Activated B cell treated with CpG ODN at 0.5 μM for 24 hours (primary cell): ENCODE data around the gene PAX2. TPM values are rescaled to one million over a fixed set of nuclear protein-coding genes. Genes with fewer than 3 reads are reported as not detected.

ENCODE experiments used
- ATAC-seq: fragments of 200-7000 bp; cut with Tn5 transposase; one replicate; pipeline ENCODE4 v1.10.0; 2021; ENCODE audit warnings: low read depth, mild to moderate bottlenecking, moderate library complexity
- CTCF ChIA-PET: fragments of 350-600 bp; sonication (Branson Sonifier 250); formaldehyde crosslinking; loops from one replicate; lab custom pipeline; 2021; ENCODE audit warnings: antibody characterized with exemption; lab: Charles Lee
- POLR2A ChIA-PET: fragments of 350-600 bp; sonication (Branson Sonifier 250); formaldehyde crosslinking; loops from one replicate; lab custom pipeline; 2021; ENCODE audit warnings: antibody characterized with exemption; lab: Charles Lee
- DNase-seq: peaks from one replicate; pipeline ENCODE4 v3.0.0; 2022
- H3K27ac Mint-ChIP-seq: one replicate; pipeline ENCODE4 v1.8.0; 2020; ENCODE audit warnings: mixed read lengths
- H3K27me3 Mint-ChIP-seq: one replicate; pipeline ENCODE4 v1.8.0; 2021; ENCODE audit warnings: mixed read lengths
- H3K36me3 Mint-ChIP-seq: one replicate; pipeline ENCODE4 v1.8.0; 2021; ENCODE audit warnings: low read depth, mixed read lengths
- H3K4me1 Mint-ChIP-seq: one replicate; pipeline ENCODE4 v1.8.0; 2021; ENCODE audit warnings: mixed read lengths
- H3K4me3 Mint-ChIP-seq: one replicate; pipeline ENCODE4 v1.8.0; 2020; ENCODE audit warnings: mild to moderate bottlenecking, mixed read lengths
- H3K9me3 Mint-ChIP-seq: one replicate; pipeline ENCODE4 v1.8.0; 2020; ENCODE audit warnings: mixed read lengths
- CTCF ChIP-seq: fragments of 200-600 bp; IDR thresholded peaks from one replicate; pipeline ENCODE4 v1.8.0; 2022; ENCODE audit warnings: antibody characterized with exemption, mild to moderate bottlenecking
- intact Hi-C: fragments of 100-400 bp; cut with micrococcal nuclease; formaldehyde crosslinking; loops from one replicate; pipeline ENCODE4 v1.15.1; 2024
- total RNA-seq: library from RNA; stranded (reverse); gene quantifications from 2 replicates; pipeline ENCODE4 v1.2.3, GENCODE V29; 2022

PAX2 gene
- total RNA-seq, 1 donor from 2014 or later, result not detected

- ATAC-seq, result no peak
- POLR2A ChIA-PET, result no interaction called here
- intact Hi-C loops, result no loop called here
- no peak overlapping the region for H3K27ac Mint-ChIP-seq
- H3K4me1 Mint-ChIP-seq, result no peaks in the 10 kb centered on the region
- H3K27me3 Mint-ChIP-seq, result peaks cover 28% of the 10 kb centered on the region
- no peaks in the 10 kb centered on the region for H3K9me3 Mint-ChIP-seq
- no peak for DNase-seq
- H3K36me3 Mint-ChIP-seq, result no peaks in the 10 kb centered on the region
- TF ChIP-seq CTCF, result no peak
- H3K4me3 Mint-ChIP-seq, result no peak overlapping the region
- CTCF ChIA-PET, result no interaction called here
Observed at GRCh38 chr10:100767422-100767775, 22.0 kb downstream of the PAX2 start.

- Mint-ChIP-seq H3K4me1 (no peaks in the 10 kb centered on the region), H3K27ac (no peak overlapping the region), H3K36me3 (no peaks in the 10 kb centered on the region), H3K9me3 (no peaks in the 10 kb centered on the region), H3K27me3 (peaks cover 25% of the 10 kb centered on the region), H3K4me3 (no peak overlapping the region)
- TF ChIP-seq CTCF, result no peak
- ChIA-PET CTCF (no interaction called here), POLR2A (no interaction called here)
- ATAC-seq (no peak), DNase-seq (no peak)
- intact Hi-C loops, result no loop called here
Observed at GRCh38 chr10:100769481-100769880, 24.1 kb downstream of the PAX2 start.

- H3K36me3 Mint-ChIP-seq, result no peaks in the 10 kb centered on the region
- DNase-seq (no peak), ATAC-seq (no peak)
- H3K4me1 Mint-ChIP-seq, result no peaks in the 10 kb centered on the region
- intact Hi-C loops, result no loop called here
- no peak for TF ChIP-seq CTCF
- no peaks in the 10 kb centered on the region for H3K9me3 Mint-ChIP-seq
- H3K4me3 Mint-ChIP-seq, result no peak overlapping the region
- no peak overlapping the region for H3K27ac Mint-ChIP-seq
- ChIA-PET CTCF (no interaction called here), POLR2A (no interaction called here)
- H3K27me3 Mint-ChIP-seq, result peaks cover 28% of the 10 kb centered on the region
Observed at GRCh38 chr10:100773646-100774045, 28.3 kb downstream of the PAX2 start.

DNA sequence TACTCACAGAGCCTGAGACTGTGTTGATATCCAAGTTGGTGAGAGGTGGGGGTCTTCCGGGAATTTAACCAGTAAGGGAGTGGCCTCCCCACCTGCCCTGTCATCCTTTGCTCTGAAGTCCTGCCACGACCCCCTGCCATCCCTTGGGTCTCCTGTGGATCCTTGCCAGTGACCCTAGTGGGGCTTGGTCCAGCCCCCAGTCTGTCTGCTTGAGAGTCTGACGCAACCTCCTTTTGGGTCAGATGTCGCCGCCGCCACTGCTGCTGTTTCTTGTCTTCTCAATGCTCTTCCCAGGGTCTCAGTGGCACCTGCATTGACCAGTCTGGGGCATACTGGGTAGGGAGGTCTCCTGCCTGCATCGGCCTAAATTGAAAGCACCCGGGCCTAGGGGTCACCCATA lies 28.8 kb downstream of the PAX2 start:
- H3K27me3 Mint-ChIP-seq, result peaks cover 34% of the 10 kb centered on the region
- no peak overlapping the region for H3K4me3 Mint-ChIP-seq
- ATAC-seq, result no peak
- DNase-seq, result no peak
- no peaks in the 10 kb centered on the region for H3K9me3 Mint-ChIP-seq
- no peaks in the 10 kb centered on the region for H3K4me1 Mint-ChIP-seq
- no peak overlapping the region for H3K27ac Mint-ChIP-seq
- intact Hi-C loops, result no loop called here
- ChIA-PET CTCF (no interaction called here), POLR2A (no interaction called here)
- H3K36me3 Mint-ChIP-seq, result no peaks in the 10 kb centered on the region
- no peak for TF ChIP-seq CTCF

- ATAC-seq, result no peak
- no peak overlapping the region for H3K4me3 Mint-ChIP-seq
- TF ChIP-seq CTCF, result no peak
Observed at GRCh38 chr10:100774876-100775275, 29.5 kb downstream of the PAX2 start.

More at GRCh38 chr10:100774876-100775275, 29.5 kb downstream of the PAX2 start:
- intact Hi-C loops, result no loop called here
- no peak for DNase-seq
- peaks cover 38% of the 10 kb centered on the region for H3K27me3 Mint-ChIP-seq
- CTCF ChIA-PET, result no interaction called here
- no peaks in the 10 kb centered on the region for H3K9me3 Mint-ChIP-seq
- no peak overlapping the region for H3K27ac Mint-ChIP-seq
- H3K36me3 Mint-ChIP-seq, result no peaks in the 10 kb centered on the region
- no peaks in the 10 kb centered on the region for H3K4me1 Mint-ChIP-seq
- POLR2A ChIA-PET, result no interaction called here
